SIG-M5 treated with dmso at 0.1 percent for 504 hours (cell line): ENCODE data around the gene ACKR3.

Experiments used
- DNase-seq: peaks from one replicate; lab custom pipeline; 2025; ENCODE audit not compliant: unreplicated experiment; lab: John Stamatoyannopoulos, UW

The ACKR3 gene

DNA sequence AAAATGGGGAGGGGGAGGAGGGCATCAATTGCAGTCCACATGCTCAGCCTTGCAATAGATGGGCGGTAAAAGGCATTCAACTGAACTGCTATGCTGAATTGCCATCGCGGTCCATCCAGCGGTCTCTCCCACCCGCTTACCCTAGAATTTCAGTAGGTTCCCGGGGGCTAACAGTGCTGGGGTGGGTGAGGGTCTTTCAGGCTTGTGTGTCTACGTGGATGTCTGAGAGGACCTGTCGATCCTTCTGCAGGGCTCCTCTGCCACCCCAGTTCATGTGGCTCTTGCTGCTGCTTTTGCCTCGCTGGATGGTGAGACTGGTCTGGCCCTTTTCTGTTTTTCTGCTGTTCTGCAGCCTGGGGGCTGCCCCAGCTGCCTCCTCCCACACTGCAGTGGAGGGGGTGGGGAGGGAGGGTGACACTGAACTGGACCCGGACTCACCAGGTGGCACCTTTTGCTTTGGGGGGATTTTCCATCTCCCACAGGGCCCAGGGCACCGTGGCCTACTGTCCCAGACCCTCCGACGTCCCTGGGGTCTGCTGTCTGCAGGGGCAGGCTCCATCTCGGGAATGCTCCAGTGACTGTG lies 14.1 kb downstream of the ACKR3 start:
- no peak for DNase-seq

DNA sequence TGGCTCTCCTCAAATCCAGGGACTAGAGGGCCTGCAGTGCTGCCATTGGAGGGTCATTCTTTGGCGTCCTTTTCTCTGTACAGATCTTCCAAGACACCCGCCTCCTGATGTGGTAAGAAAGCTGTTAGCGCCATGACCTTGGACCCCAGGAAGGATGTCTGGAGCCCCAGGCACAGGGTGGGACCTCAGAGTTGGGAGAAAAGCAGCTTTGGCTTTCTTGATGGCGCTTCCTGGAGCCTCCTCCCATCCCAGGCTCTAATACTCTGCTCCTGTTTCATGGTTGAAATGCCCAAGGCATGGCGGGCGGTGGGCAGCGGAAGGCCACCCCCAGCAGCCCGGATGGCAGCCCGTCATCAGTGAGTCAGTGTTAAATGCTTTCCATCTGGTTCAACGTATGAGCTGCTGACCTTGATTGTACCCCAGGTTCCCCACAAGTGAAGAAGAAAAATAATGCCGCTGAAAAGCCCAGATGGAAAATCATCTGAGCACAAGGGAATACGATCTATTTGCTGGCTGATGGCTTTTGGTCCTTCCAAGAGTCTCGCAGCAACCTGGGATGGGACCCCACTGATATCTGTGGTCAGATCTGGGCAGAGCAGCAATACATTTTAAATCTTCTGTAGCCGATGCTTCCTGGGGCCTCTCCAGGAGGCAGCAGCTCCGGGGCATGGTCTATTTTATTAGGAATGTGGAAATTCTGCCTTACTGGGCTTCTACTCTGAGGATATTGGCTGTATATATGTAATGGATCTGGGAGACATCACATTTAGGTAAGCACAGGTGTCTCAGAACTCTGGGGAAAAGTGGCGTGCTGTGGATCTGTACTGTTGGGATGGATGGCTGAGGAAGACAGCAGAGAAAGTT lies 15.1 kb downstream of the ACKR3 start:
- DNase-seq, result no peak

DNA sequence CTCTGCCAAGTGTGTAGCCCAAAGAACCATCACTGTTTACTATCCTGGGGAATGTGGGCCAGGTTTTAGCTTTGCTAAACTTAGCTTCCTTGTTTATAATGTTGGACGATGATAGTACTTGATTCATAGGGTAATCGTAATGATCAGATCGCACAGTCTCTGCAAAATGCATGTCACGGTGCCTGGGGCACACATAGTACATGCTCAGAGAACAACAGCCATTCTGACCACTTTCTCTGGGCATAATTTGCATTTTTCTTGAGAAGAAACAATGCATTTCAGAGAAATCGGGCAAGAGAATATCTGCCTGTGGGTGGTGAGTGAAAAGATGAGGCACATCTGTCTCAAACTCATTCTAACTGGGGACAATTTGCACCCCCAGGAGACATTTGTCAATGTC lies 16.3 kb downstream of the ACKR3 start:
- no peak for DNase-seq

DNA sequence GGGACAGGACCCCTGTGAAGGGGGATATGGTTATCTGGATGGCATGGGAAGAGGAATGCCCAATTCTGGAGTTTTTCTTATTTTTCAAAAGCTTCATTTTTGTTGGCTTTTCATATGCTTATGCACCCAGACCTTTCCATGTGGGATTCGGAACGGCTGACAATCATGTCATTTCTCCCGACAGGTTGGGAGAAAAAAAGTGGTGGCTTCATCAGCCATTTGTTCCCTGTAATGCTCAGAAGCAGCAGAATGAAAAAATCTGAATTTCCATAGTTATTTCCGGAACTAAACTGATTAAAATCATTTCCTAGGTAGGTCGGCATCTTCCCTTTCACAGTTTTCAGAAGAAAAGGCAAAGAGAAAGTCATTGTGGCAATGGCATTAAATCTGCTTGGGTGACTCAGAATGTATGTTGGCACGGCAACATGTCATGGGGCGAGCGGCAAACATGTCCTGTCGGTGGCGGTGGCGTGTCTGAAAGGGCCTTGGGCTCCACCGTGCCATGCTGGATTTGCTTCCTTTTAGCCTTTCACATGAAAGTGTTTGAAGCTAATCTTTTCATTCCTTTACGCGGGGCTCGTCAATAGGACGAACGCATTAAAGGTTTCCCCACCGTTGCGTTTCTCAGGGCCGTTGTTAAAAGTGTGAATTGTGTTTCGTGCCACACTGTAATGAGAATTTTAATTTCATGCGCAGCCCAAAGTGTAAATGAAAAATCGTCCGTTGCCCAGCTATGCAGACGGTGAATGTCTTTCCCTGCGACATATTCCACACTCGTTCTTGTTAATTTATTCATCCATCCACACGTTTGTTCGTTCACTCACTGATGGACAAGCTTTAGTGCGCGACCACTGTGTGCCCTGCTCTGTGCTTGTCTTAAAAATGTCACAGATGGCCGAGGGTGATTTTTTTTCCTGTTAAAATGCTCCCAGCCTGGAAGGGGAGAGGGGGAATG lies 18.5 kb downstream of the ACKR3 start:
- DNase-seq, result no peak

DNA sequence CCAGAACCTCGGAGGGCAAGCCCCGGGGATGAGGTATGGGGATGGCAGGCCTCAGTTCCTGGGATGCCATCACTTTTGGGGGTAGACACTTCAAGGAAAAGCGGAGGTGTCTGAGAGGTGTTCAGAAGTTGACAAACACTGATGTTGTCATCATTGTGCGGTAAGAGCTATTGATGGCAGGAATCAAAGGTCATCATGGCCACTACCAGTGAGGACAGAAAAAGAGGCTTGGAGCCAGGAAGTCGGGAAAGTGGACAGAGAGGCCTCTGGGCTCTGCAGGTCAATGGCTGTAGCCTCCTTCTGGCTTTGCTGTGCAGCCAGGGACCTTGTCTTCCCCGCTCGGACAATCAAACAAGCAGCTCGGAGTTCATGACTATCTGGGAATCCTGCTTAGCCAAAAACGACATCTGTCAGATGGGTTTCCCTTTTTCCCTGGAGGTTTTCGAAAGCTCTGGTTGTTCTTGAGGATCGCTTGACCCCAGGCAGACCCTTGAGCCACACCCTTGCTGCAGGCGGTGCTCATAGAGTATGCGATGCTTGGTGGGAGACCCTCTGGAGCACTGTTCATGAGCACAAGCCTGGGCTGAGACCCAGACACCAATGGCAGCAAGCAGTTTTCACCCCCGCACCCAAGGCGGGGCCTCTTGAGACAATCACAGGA lies 19.4 kb downstream of the ACKR3 start:
- no peak for DNase-seq

DNA sequence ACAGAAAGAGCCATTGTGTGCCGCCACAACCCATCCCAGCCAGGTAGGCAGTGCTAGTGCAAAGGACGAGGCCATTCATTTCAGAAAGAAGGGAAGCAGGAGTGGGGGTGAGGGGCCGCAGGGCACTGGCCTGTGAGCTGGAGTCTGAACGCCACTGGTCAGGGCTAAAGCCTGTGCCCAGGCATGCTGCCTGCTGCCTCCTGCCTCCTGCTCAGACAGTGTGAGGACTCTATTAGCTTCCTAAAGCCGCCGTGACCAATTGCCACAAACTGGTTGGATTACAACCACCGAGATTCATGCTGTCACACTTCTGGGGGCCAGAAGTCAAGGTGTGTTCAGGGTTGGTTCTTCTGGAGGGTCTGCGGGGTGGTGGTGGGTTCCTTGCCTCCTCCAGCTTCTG lies 21.2 kb downstream of the ACKR3 start:
- DNase-seq, result no peak

DNA sequence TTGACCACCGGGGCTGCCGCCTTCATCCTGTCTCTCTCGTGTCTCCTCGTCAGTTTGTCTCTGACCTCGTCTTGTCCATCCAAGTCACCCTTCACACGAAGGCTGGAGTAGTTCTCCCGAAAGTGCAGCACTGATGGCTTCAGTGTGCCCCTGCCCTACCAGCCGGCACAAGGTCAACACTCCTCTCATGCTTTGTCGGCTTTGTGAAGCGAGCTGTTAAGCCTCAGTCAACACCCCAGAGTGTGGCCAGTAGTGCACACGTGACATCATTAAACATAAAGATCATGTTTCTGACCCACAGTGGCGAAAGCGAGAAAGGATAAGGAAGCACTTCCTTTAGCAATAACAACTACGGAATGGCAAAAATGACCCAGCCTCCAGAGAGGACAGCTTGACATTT lies 23.2 kb downstream of the ACKR3 start:
- DNase-seq, result no peak

DNA sequence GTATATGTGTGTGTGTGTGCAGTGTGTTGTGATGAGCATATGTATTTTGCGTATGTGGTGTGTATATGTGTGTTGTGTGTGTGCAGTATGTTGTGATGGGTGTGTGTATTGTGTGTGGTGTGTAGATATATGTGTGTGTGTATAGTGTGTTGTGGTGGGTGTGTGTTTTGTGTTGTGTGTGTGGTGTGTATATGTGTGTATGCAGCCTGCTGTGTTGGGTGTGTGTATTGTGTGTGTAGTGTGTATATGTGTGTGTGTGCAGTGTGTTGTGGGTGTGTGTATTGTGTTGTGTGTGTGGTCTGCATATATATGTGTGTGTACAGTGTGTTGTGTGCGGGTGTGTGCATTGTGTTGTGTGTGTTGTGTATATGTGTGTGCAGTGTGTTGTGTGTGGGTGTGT lies 23.9 kb downstream of the ACKR3 start:
- no peak for DNase-seq

DNA sequence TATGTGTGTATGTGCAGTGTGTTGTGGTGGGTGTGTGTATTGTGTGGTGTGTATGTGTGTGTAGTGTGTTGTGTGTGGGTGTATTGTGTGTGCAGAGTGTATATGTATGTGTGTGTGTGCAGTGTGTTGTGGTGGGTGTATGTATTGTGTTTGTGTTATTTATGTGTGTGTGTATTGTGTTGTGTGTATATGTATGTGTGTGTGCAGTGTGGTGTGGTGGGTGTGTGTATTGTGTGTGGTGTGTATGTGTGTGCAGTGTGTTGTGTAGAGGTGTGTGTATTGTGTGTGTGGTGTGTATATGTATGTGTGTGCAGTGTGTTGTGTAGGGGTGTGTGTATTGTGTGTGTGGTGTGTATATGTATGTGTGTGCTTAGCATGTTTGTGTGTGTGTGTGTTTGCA lies 24.3 kb downstream of the ACKR3 start:
- no peak for DNase-seq

DNA sequence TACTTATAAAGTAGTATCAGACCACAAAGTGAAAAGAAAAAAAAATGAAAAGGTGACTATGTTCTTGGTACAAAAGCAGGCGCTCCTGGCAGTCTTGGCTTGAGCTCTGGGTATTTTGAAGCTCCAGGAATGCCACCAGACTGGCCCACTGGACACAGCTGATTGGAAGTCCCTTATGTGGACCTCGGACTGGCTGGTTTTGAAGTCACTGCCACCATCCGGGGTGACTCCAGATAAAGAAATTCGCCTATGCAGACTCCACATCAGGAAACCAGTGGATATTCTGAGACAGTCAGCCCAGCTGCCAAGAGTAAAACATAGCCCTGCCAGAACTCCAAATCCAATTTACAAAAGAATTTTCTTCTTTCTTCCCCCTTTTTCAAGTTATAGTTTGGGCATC lies 28.0 kb downstream of the ACKR3 start:
- no peak for DNase-seq

DNA sequence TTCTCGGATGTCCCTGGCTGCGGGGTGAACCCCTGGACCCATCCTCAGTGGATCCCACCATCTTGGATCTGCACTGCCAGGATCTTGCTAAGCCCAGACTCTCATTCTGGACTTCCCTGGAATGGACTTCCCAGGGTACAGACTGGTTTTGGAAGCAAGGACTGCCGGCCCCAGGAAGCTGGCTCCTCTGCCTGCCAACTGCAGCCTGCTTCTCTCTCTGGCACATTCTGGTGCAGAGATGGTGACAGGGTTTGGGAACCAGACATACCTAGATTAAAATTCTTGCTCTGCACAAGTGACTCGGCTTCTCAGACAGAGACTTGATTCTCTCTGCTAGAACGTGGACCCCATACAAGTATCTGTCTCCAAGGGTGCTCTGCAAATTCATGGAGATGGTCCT lies 29.4 kb downstream of the ACKR3 start:
- DNase-seq, result no peak

DNA sequence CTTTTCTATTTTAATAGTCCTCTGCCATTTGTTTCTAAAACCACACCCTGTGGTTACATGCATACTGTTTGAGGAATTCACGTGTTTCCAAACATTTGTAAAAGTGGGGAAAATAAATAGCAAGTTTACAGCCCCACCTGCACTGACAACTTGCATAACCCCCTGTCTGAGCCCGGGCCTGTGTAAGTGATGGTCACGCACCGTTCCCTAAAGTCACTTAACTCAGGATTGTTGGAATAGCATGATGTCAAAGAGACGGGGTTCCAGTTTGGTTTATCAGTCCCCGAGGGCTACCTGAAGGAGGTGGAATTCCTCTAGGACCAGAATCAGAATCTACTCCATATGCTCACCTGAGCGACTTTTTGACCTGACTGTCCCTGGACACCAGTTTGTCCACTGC lies 30.5 kb downstream of the ACKR3 start:
- no peak for DNase-seq

DNA sequence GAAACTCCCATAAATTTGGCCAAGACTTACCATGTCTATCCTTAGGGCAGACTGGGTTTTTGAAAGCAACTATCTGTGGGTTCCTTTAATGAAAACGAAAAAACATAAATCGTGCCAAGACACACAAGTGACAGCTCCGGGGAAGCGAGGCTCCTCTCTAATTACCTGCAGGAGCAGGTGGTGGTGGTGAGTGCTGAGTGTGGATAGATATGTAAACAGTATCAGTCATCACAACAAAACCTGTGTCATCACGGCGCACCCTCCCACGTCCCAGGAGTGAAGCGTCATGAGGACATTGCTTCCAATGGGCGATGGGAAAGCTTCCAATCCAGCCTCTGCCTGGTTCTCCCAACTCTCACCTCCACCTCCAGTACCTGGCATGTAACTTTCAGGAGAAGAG lies 31.3 kb downstream of the ACKR3 start:
- no peak for DNase-seq

DNA sequence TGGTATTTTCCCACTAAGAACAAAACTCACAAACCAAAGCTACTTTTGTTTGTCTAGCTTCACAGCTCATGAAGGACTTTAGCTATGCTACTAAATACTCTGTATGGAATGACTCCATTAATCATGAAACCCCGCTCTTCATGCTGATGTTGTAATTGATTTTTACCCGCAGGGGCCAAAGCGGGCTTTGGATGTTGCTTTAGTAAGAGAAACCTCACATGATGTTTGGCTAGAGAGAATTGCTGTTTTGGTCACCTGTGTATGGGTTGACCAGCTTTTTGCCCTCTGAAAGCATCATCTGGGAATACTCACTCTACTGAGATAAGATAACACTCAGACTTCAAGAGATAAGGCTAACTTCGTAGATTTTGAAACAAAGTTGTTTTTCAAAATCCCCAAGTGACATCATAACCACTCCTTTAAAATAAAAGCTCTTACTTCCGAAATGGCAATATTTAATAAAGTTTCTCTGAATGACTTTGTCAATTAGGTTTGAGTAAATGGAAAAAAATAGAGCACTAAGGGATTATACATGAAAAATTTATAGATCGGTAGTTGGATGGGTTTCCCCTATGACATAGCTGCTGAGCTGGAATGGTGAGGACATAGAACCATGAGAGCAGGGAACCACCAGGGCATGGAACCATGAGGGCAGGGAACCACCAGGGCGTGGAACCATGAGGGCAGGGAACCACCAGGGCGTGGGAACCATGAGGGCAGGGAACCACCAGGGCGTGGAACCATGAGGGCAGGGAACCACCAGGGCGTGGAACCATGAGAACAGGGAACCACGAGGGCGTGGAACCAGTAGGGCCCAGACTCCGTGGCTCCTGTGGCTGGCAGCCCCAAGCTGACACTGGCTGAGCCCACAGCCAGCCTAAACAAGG lies 31.9 kb downstream of the ACKR3 start:
- DNase-seq, result no peak

DNA sequence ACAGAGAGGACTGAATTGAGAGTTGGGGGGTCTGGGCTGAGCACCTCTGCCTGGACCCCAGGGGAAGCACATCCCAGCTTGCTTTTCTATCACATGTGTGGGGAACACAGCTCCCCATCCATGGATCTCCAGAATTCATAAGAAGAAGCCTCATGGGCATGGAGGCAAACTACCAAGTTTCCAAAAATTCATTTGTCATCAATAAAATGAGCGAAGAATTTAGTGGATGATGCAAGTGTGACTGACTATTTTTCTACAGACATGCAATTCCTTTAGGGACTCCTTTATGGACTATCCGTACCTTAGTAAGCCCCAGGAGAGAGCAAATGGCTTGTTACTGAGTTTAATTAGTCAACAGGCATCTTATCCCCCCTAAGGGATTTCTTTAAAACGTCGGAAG lies 33.1 kb downstream of the ACKR3 start:
- DNase-seq, result no peak

DNA sequence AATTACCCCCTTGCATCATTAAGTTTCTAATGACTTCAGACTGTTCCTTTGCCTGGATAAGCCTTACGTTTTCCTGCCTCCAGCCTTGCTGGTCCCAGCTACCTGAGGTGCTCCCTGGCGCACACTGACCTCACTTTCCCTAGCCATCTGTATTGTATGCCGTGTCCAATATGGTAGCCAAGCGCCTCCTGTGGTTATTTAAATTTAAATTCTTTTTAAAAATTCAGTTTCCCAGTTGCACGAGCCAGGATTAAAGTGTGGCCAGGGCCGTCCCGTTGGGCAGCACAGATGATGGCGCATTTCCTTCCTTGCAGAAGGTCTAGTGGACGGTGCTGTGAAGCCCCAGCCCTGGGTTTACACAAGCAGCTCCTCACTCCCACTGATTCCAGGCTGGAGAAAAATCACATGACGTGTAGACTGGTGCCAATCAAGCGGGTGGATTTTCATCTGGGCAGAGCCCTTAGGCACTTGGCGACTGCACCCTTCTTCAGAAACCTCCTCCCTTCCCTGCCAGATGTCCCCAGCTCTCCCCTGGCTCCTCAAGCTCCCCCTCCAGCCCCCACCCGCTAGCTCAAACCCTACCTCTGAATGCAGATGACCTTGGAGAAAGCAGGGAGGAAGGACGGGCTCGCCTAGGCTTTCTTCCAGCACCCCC lies 33.9 kb downstream of the ACKR3 start:
- DNase-seq, result no peak

DNA sequence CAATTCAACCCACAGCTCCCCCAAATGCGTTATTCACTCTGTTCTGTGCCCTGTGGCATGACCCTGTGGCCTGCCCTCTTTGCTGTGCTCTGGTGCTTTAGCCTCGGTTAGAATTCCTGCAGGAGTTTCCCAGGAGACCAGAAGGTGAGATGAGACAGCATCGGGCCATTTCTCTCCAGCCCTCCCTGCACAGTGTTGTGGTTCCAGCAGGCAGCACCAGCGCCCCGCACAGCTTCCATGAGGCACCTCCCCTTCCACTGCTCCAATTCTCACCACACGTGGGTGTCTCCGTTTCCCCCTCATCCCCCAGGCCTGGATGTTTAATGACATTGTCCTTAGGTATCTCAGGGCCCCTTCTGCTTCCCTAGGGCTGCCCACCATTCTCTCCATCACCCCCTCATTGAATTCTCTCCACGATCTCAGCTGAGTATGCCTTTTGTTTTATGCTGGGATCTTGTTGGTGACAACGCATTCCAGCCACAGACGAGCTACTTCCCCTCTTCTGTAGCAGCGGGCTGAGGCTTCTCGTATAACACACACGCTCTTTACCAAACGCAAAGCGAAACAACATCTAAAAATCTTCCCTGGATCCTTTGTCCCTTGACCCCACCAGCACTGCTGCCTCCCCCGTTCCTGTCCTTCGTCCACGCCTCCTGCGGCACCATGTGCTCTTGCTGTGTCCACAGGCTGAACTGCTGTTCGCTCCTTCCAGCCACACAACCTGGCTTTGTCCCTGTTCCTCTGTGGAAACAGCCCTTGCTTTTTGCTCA lies 35.1 kb downstream of the ACKR3 start:
- no peak for DNase-seq

DNA sequence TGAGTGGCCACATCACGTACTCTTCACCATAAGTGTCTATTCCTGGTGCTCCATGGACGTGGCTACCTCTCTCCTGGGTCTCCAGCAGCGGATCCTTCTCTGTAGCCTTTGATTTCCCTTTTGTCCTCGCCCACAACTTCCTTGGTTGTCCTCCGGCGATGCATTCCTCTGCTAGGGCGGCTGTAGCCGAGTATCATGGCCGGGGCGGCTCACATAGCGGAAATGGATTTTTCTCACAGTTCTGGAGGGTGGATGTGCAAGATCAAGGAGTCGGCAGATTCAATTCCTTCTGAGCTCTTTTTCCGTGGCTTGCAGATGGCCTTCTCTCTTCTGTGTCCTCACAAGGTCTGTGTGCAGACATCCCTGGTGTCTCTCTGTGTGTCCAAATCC lies 35.7 kb downstream of the ACKR3 start:
- DNase-seq, result no peak

DNA sequence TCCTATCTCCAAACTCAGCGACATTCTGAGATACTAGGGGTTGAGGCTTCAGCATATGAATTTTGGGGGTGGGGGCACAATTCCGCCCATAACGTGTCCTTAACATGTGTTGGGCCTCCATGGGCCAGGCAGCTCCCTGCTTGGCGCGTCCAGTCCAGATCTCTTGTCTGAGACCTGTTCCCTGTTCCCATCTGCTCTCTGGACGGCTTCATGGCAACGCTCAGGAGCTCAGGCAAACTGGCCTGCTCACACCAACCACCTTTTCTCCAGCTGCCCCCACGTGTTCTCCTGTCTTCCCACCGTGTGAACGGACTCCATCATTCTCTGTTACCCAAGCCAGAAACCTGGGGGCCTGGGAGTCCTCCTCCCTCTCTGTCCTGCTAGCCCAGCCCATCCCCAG lies 36.4 kb downstream of the ACKR3 start:
- no peak for DNase-seq
